Measurements from ENCODE around the gene PACSIN3. TPM values are rescaled to one million over a fixed set of nuclear protein-coding genes. Genes with fewer than 3 reads are reported as not detected.

PACSIN3 gene
- total RNA-seq, 3 donors from 2014 or later: 5.3 to 15.2 (median 5.8) TPM

- ATAC-seq (peak; percentile 97 to 98), DNase-seq (peak; percentile 91)
- Mint-ChIP-seq H3K9me3 (no peaks in the 10 kb centered on the region), H3K36me3 (ENCODE audit: insufficient read depth) (peaks cover 10% of the 10 kb centered on the region), H3K4me3 (peak within 1 kb of the TSS; percentile 96), H3K4me1 (ENCODE audit: low read depth) (peaks cover 36% of the 10 kb centered on the region), H3K27me3 (ENCODE audit: low read depth) (no peaks in the 10 kb centered on the region)
Observed at GRCh38 chr11:47176328-47177228, 9.7 kb downstream of the PACSIN3 start, which contains the start of gene ARFGAP2. TSS of gene ARFGAP2 (minus strand) at chr11:47176879. CDS start at chr11:47176853, 26 bp downstream.

DNA sequence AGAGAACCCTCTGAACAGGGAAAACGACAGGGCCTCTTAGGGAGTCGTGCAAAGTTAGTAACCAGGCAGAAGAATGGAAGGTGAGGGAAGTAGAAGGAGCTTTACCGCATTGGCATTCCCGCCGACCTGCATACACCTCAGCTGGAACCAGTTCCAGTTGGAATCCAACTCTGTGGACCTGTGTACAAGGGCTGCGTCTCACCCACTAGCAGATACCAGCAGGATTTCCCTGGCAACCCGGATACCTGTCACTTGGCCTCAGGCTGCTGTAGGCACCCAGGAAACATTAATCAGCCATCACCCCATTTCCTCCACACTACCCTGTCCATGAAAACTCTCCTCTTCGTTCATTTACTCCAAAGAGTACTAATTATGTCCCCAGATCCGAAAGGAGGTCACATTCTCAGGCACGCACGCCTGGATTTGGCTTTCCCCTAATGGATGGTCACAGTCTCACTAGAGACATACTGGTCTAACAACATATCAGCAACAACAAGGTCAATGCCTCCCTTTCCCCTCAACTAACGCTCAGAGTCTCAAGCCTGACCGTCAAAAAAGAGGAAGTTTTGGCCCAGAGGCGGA is 10.4 kb downstream of the PACSIN3 start:
- Mint-ChIP-seq H3K27me3 (ENCODE audit: low read depth) (no peaks in the 10 kb centered on the region), H3K9me3 (no peaks in the 10 kb centered on the region), H3K4me1 (ENCODE audit: low read depth) (peaks cover 37% of the 10 kb centered on the region), H3K4me3 (peak overlapping the region; percentile 96), H3K36me3 (ENCODE audit: insufficient read depth) (peaks cover 12% of the 10 kb centered on the region)
- no peak for ATAC-seq
- DNase-seq: no peak

GRCh38 chr11:47172740-47173336 is 13.4 kb downstream of the PACSIN3 start:
- ATAC-seq (no peak), DNase-seq (no peak)
- H3K36me3 Mint-ChIP-seq (ENCODE audit: insufficient read depth): peaks cover 16% of the 10 kb centered on the region
- H3K4me3 Mint-ChIP-seq: no peak overlapping the region
- H3K4me1 Mint-ChIP-seq (ENCODE audit: low read depth): peaks cover 36% of the 10 kb centered on the region
- H3K27me3 Mint-ChIP-seq (ENCODE audit: low read depth): no peaks in the 10 kb centered on the region
- no peaks in the 10 kb centered on the region for H3K9me3 Mint-ChIP-seq

- H3K9me3 Mint-ChIP-seq: no peaks in the 10 kb centered on the region
- no peaks in the 10 kb centered on the region for H3K27me3 Mint-ChIP-seq (ENCODE audit: low read depth)
- peaks cover 20% of the 10 kb centered on the region for H3K36me3 Mint-ChIP-seq (ENCODE audit: insufficient read depth)
- no peak overlapping the region for H3K4me3 Mint-ChIP-seq
- ATAC-seq (no peak), DNase-seq (no peak)
- H3K4me1 Mint-ChIP-seq (ENCODE audit: low read depth): peaks cover 28% of the 10 kb centered on the region
Observed at GRCh38 chr11:47171856-47172255, 14.4 kb downstream of the PACSIN3 start.

- H3K4me1 Mint-ChIP-seq (ENCODE audit: low read depth): peaks cover 28% of the 10 kb centered on the region
- H3K4me3 Mint-ChIP-seq: no peak overlapping the region
- H3K36me3 Mint-ChIP-seq (ENCODE audit: insufficient read depth): peaks cover 20% of the 10 kb centered on the region
- DNase-seq (no peak), ATAC-seq (no peak)
- H3K9me3 Mint-ChIP-seq: no peaks in the 10 kb centered on the region
- no peaks in the 10 kb centered on the region for H3K27me3 Mint-ChIP-seq (ENCODE audit: low read depth)
Observed at GRCh38 chr11:47171061-47171838, 15.0 kb downstream of the PACSIN3 start.

- H3K36me3 Mint-ChIP-seq (ENCODE audit: insufficient read depth): peaks cover 14% of the 10 kb centered on the region
- H3K4me1 Mint-ChIP-seq (ENCODE audit: low read depth): peaks cover 5% of the 10 kb centered on the region
- H3K9me3 Mint-ChIP-seq: no peaks in the 10 kb centered on the region
- DNase-seq: no peak
- ATAC-seq: no peak
- H3K27me3 Mint-ChIP-seq (ENCODE audit: low read depth): no peaks in the 10 kb centered on the region
- no peak overlapping the region for H3K4me3 Mint-ChIP-seq
Observed at GRCh38 chr11:47166368-47166767, 19.9 kb downstream of the PACSIN3 start.

DNA sequence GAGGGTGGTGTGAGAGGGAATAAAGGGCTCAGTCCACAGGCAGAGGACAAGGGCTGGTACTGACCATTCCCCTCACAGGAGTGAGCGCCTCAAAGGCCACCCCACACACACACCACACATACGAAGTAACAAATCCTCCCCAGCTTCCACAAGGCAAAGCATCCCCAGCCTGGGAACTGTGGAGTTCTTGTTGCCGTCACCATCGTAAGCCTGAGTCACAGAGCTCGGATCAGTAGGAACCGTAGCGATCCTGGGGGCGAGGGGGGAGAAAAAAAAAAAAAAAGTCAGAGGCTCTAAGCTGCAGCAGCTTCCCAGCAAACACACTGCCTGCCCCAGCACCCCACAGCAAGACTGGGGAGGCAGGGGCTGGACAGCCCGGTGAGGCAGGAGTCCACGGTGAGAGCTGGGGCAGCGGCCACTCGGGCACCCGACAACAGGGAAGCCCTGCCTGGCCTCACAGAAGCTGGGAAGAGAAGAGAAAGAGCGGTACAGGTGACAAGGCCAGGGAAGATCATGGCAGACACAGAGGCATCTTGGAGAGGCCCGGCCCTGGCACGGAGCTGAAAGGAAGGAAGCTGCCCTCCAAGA is 20.9 kb downstream of the PACSIN3 start:
- Mint-ChIP-seq H3K27me3 (ENCODE audit: low read depth) (no peaks in the 10 kb centered on the region), H3K9me3 (no peaks in the 10 kb centered on the region), H3K4me3 (no peak overlapping the region), H3K4me1 (ENCODE audit: low read depth) (peaks cover 2% of the 10 kb centered on the region), H3K36me3 (ENCODE audit: insufficient read depth) (peaks cover 10% of the 10 kb centered on the region)
- no peak for DNase-seq
- no peak for ATAC-seq

DNA sequence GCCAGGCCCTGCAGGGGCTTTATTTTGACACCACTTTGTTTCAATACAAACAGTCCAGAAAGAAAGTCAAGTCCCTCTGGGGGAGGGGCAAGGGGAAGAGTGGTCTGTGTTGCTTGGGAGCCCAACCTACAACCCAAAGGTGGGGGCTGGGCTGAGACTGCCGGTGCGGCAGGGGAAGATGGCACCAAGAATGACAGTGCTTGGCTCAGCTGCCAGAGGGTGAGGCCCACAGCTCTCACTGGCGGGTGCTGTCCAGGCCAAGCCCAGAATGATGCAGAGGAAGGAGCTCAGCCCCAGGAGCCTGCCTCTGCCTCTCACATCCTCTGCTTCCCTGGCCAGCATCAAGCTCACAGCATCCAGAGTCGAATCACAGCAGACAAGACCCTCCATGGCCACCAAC is 21.9 kb downstream of the PACSIN3 start:
- H3K4me1 Mint-ChIP-seq (ENCODE audit: low read depth): peaks cover 2% of the 10 kb centered on the region
- peaks cover 10% of the 10 kb centered on the region for H3K36me3 Mint-ChIP-seq (ENCODE audit: insufficient read depth)
- no peaks in the 10 kb centered on the region for H3K9me3 Mint-ChIP-seq
- H3K4me3 Mint-ChIP-seq: no peak overlapping the region
- DNase-seq: no peak
- no peaks in the 10 kb centered on the region for H3K27me3 Mint-ChIP-seq (ENCODE audit: low read depth)
- ATAC-seq: no peak

- ATAC-seq (no peak), DNase-seq (no peak)
- Mint-ChIP-seq H3K36me3 (ENCODE audit: insufficient read depth) (peaks cover 10% of the 10 kb centered on the region), H3K9me3 (no peaks in the 10 kb centered on the region), H3K4me3 (no peak overlapping the region), H3K4me1 (ENCODE audit: low read depth) (peaks cover 2% of the 10 kb centered on the region), H3K27me3 (ENCODE audit: low read depth) (no peaks in the 10 kb centered on the region)
Observed at GRCh38 chr11:47163898-47164297, 22.3 kb downstream of the PACSIN3 start.

DNA sequence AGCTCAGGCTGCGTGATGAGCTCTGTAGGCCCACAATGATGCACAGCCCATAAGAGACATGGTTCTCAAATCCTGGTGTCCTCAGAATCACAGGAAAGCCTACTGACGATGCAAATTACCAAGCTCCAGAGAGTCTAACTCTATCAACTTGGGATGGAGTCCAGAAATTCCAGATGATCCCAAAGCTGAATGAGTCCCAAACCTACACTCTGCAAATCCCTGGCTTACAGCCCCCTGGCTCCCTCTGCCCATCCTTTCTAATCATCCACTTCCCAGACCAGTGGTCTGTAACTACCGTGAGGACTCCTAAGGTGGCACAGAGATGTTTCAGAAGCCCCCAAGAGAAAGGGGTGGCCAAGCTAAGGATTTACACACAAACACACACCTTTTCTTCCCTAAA is 23.0 kb downstream of the PACSIN3 start:
- peaks cover 2% of the 10 kb centered on the region for H3K4me1 Mint-ChIP-seq (ENCODE audit: low read depth)
- H3K36me3 Mint-ChIP-seq (ENCODE audit: insufficient read depth): peaks cover 10% of the 10 kb centered on the region
- H3K27me3 Mint-ChIP-seq (ENCODE audit: low read depth): no peaks in the 10 kb centered on the region
- DNase-seq (no peak), ATAC-seq (no peak)
- no peak overlapping the region for H3K4me3 Mint-ChIP-seq
- H3K9me3 Mint-ChIP-seq: no peaks in the 10 kb centered on the region

DNA sequence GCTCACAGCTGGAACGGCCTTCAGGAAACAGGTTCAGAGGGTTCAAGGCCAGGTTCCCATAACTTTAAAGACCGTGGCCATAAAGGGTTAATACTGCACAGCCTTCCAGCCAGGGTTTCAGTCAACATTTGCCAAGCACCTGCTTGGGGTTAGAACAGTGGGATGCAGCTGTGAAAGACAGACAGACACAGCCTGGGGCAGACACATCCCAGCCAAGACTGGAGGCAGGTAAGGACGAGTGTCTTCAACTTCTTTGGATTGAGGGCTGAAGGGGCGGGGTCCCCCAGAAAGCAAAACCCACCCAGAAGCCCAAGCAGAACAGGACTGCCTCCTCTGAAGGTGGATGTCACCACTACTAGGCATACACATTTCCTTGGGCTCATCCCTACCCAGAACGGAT is 23.8 kb downstream of the PACSIN3 start:
- Mint-ChIP-seq H3K4me3 (no peak overlapping the region), H3K4me1 (ENCODE audit: low read depth) (peaks cover 2% of the 10 kb centered on the region), H3K9me3 (no peaks in the 10 kb centered on the region), H3K36me3 (ENCODE audit: insufficient read depth) (peaks cover 6% of the 10 kb centered on the region), H3K27me3 (ENCODE audit: low read depth) (no peaks in the 10 kb centered on the region)
- DNase-seq: no peak
- ATAC-seq: no peak

- H3K4me1 Mint-ChIP-seq (ENCODE audit: low read depth): peaks cover 2% of the 10 kb centered on the region
- no peaks in the 10 kb centered on the region for H3K27me3 Mint-ChIP-seq (ENCODE audit: low read depth)
- no peak overlapping the region for H3K4me3 Mint-ChIP-seq
- H3K36me3 Mint-ChIP-seq (ENCODE audit: insufficient read depth): peaks cover 4% of the 10 kb centered on the region
- H3K9me3 Mint-ChIP-seq: no peaks in the 10 kb centered on the region
- ATAC-seq: no peak
- no peak for DNase-seq
Observed at GRCh38 chr11:47161890-47162289, 24.3 kb downstream of the PACSIN3 start.

- Mint-ChIP-seq H3K4me3 (no peak overlapping the region), H3K27me3 (ENCODE audit: low read depth) (no peaks in the 10 kb centered on the region), H3K36me3 (ENCODE audit: insufficient read depth) (peaks cover 4% of the 10 kb centered on the region), H3K4me1 (ENCODE audit: low read depth) (peaks cover 2% of the 10 kb centered on the region), H3K9me3 (no peaks in the 10 kb centered on the region)
- ATAC-seq (peak; percentile 79 to 87), DNase-seq (peak; percentile 43)
Observed at GRCh38 chr11:47161134-47161854, 24.9 kb downstream of the PACSIN3 start.
